A549 (cell line): ENCODE results near the gene BCAS4. TPM values are rescaled to one million over a fixed set of nuclear protein-coding genes. Genes with fewer than 3 reads are reported as not detected.

Experiments
- ATAC-seq, 2 experiments: fragments of 200-7000 bp in 1 of 2; fragments of >200 bp in 1 of 2; cut with Nextera tagmentation in 1 of 2; cut with Tn5 transposase in 1 of 2; 3 replicates each; pipeline versions ENCODE4 v1.8.0 to v1.9.1; 2018 to 2020; ENCODE audit warnings: mild to moderate bottlenecking in 1 of 2, moderate library complexity in 1 of 2
- CTCF ChIA-PET: fragments of 300-600 bp; sonication (Branson Sonifier 250); formaldehyde crosslinking; extraction: SDS; loops from one replicate; lab custom pipeline; 2021; ENCODE audit warnings: antibody characterized with exemption, inconsistent platforms; lab: Yijun Ruan, JAX
- POLR2A ChIA-PET: fragments of 350-600 bp; formaldehyde crosslinking; extraction: SDS; loops from one replicate; lab custom pipeline; 2021; ENCODE audit warnings: antibody characterized with exemption, inconsistent platforms; lab: Yijun Ruan, JAX
- DNase-seq, 2 experiments: peaks; one replicate each; pipeline versions ENCODE4 v3.0.0 to v3.0.0-alpha.2; 2011 to 2016; ENCODE audit warnings: low read depth in 1 of 2, low spot score in 1 of 2
- FAIRE-seq: peaks from 2 replicates; lab custom pipeline; 2011; peaks lifted over from hg19 to GRCh38; lab: Jason Lieb, UNC
- H3K27ac ChIP-seq, 2 experiments: fragments of >200 bp; sonication (Bioruptor Twin); formaldehyde crosslinking; 3 replicates each; pipeline ENCODE4 v1.5.1; 2016 to 2017
- H3K4me1 ChIP-seq: fragments of >200 bp; sonication (Bioruptor Twin); formaldehyde crosslinking; 3 replicates; pipeline ENCODE4 v1.6.1; 2016
- H3K4me2 ChIP-seq: fragments of >200 bp; sonication (Bioruptor Twin); formaldehyde crosslinking; 3 replicates; pipeline ENCODE4 v1.6.1; 2016
- H3K4me3 ChIP-seq: fragments of >200 bp; sonication (Bioruptor Twin); formaldehyde crosslinking; 3 replicates; pipeline ENCODE4 v1.5.1; 2016
- H3K9me3 ChIP-seq: fragments of >200 bp; sonication (Bioruptor Twin); formaldehyde crosslinking; 3 replicates; pipeline ENCODE4 v1.6.1; 2016
- BHLHE40 ChIP-seq: IDR thresholded peaks from 2 replicates; pipeline ENCODE4 v1.6.1; 2012; ENCODE audit warnings: low read depth, low read length, inconsistent platforms
- CBX8 ChIP-seq: fragments of 200-600 bp; sonication (generic); IDR thresholded peaks from 2 replicates; pipeline ENCODE4 v1.6.1; 2016
- CTCF ChIP-seq: fragments of >200 bp; sonication (Bioruptor Twin); formaldehyde crosslinking; IDR thresholded peaks from 3 replicates; pipeline ENCODE4 v1.5.1; 2016
- EP300 ChIP-seq, 2 experiments: fragments of >200 bp; sonication (Bioruptor Twin); formaldehyde crosslinking; IDR thresholded peaks; 2 replicates in 1 of 2; 3 replicates in 1 of 2; pipeline ENCODE4 v1.6.1; 2016 to 2017
- HDAC2 ChIP-seq: fragments of 200-600 bp; sonication (generic); IDR thresholded peaks from 2 replicates; pipeline ENCODE4 v1.6.1; 2016
- HMGXB4 ChIP-seq: fragments of 250-450 bp; sonication (Bioruptor Pico); IDR thresholded peaks from 2 replicates; pipeline ENCODE4 v1.5.0; 2021; ENCODE audit warnings: mild to moderate bottlenecking, moderate library complexity, borderline replicate concordance
- JUN ChIP-seq, 2 experiments: fragments of >200 bp; sonication (Bioruptor Twin); formaldehyde crosslinking; IDR thresholded peaks; 2 replicates in 1 of 2; 3 replicates in 1 of 2; pipeline ENCODE4 v1.6.1; 2016 to 2017
- KDM1A ChIP-seq: fragments of 200-600 bp; sonication (generic); IDR thresholded peaks from 2 replicates; pipeline ENCODE4 v1.6.1; 2016; ENCODE audit warnings: low read depth, mild to moderate bottlenecking
- MYC ChIP-seq: IDR thresholded peaks from 2 replicates; pipeline ENCODE4 v1.6.1; 2012; ENCODE audit warnings: mild to moderate bottlenecking, inconsistent platforms, low read length, improper control_type of control experiment, borderline replicate concordance
- NFE2L2 ChIP-seq: fragments of 150-350 bp; conservative IDR thresholded peaks from 2 replicates; pipeline ENCODE4 v1.6.1; 2014; ENCODE audit warnings: low read length
- PBX3 ChIP-seq: IDR thresholded peaks from 2 replicates; pipeline ENCODE4 v1.6.1; 2012
- RAD21 ChIP-seq, 2 experiments: fragments of >200 bp in 1 of 2; sonication (Bioruptor Twin) in 1 of 2; formaldehyde crosslinking in 1 of 2; IDR thresholded peaks in 1 of 2; conservative IDR thresholded peaks in 1 of 2; 2 replicates in 1 of 2; 3 replicates in 1 of 2; pipeline ENCODE4 v1.6.1; 2012 to 2018; ENCODE audit warnings: inconsistent platforms in 1 of 2
- RARB ChIP-seq: fragments of 250-450 bp; sonication (Bioruptor Pico); IDR thresholded peaks from 2 replicates; pipeline ENCODE4 v1.8.0; 2021; ENCODE audit warnings: mild to moderate bottlenecking, moderate library complexity
- RNF2 ChIP-seq: fragments of 200-600 bp; sonication (generic); IDR thresholded peaks from 2 replicates; pipeline ENCODE4 v1.6.1; 2016; ENCODE audit warnings: low read depth, mild to moderate bottlenecking, antibody characterized with exemption, moderate library complexity, borderline replicate concordance
- SREBF2 ChIP-seq: fragments of 450-650 bp; IDR thresholded peaks from 2 replicates; pipeline ENCODE4 v1.6.1; 2014; ENCODE audit warnings: mild to moderate bottlenecking, moderate library complexity
- TFCP2L1 ChIP-seq: fragments of 250-450 bp; sonication (Bioruptor Pico); IDR thresholded peaks from 2 replicates; pipeline ENCODE4 v1.5.0; 2021; ENCODE audit warnings: mild to moderate bottlenecking
- ZNF302 ChIP-seq: fragments of 250-450 bp; sonication (Bioruptor Pico); IDR thresholded peaks from 2 replicates; pipeline ENCODE4 v1.9.0; 2021; ENCODE audit warnings: inconsistent platforms, mild to moderate bottlenecking, moderate library complexity
- ZSCAN20 ChIP-seq: fragments of 250-450 bp; sonication (Bioruptor Pico); IDR thresholded peaks from 2 replicates; pipeline ENCODE4 v1.8.0; 2022; ENCODE audit warnings: mild to moderate bottlenecking, moderate library complexity
- WGBS: methylation state at CpG from one replicate; pipeline ENCODE4 v1.1.6; 2017; ENCODE audit errors: missing lambda C conversion rate; 5-methylcytosine and 5-hydroxymethylcytosine counted together
- polyA plus RNA-seq, 4 experiments: library from polyadenylated mRNA; depleted of rRNA in 3 of 4; stranded (reverse); fragments of >200 nt; fragmentation: RNase III in 1 of 4; extraction: RNeasy Plus Mini Kit Qiagen cat#74134 plus additional on column Dnase treatment in 1 of 4; gene quantifications; 2 replicates in 3 of 4; 3 replicates in 1 of 4; pipeline ENCODE4 v1.2.3, GENCODE V29; 2011 to 2017
- TF ChIP-seq, protein P1 (sequence below): fragments of 150-350 bp; IDR thresholded peaks from 2 replicates; pipeline ENCODE4 v1.6.1; 2014; ENCODE audit warnings: low read depth, mild to moderate bottlenecking, low read length
- TF ChIP-seq, protein P2 (sequence below): fragments of 450-650 bp; IDR thresholded peaks from 2 replicates; pipeline ENCODE4 v1.6.1; 2014; ENCODE audit warnings: antibody characterized with exemption
- TF ChIP-seq, protein P3 (sequence below): fragments of 200-600 bp; sonication (generic); IDR thresholded peaks from 2 replicates; pipeline ENCODE4 v1.6.1; 2016; ENCODE audit warnings: antibody characterized with exemption, mild to moderate bottlenecking, moderate library complexity

The BCAS4 gene
- polyA plus RNA-seq, 2 of the 4 experiments (the other 2 are of a cell fraction), result 16.9 to 48.4 TPM

DNA sequence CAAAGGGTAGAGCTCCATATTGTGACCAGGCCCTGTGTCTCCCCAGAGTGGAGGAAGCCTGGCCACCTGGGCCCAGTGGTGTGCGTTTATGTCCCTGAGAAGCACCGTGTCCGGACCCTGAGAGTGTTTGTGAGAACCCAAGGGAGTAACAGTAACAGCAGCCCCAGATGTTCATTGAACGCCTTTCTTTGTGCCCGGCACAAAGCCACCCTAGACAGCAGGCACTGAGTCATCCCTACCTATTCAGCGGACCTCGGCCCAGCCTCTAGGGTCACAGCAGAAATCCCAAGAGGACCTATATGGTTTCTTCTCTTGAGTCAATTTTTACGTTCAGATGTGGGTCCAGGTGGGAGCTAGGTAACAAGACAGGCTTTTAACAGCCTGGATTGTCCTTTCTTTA lies 24.5 kb downstream of the BCAS4 start:
- no peak overlapping the region for H3K4me3 ChIP-seq
- FAIRE-seq (no peak), ATAC-seq (no peak), DNase-seq (no peak)
- ChIA-PET CTCF (interaction anchor here (0.7 to 2.9 kb wide), 12 partner anchors 13 to 487 kb away, joined by 3 to 17 read pairs (median 5); partner anchors contain the start of genes ADNP and BCAS4), POLR2A (no interaction called here)
- H3K4me1 ChIP-seq, result peaks cover 12% of the 10 kb centered on the region
- 98% methylated on average over 8 of the region's 8 CpGs for WGBS
- TF ChIP-seq NFE2L2 (no peak), HDAC2 (no peak), RARB (CRISPR knock-in tag) (no peak), EP300 (IDR thresholded peaks at IDR 0.05) (no peak), KDM1A (no peak), CTCF (no peak), SREBF2 (no peak), JUN (IDR thresholded peaks at IDR 0.05) (no peak), ZNF302 (CRISPR knock-in tag) (no peak)
- no peak overlapping the region for H3K4me2 ChIP-seq
- no peaks in the 10 kb centered on the region for H3K9me3 ChIP-seq
- no peak overlapping the region for H3K27ac ChIP-seq

DNA sequence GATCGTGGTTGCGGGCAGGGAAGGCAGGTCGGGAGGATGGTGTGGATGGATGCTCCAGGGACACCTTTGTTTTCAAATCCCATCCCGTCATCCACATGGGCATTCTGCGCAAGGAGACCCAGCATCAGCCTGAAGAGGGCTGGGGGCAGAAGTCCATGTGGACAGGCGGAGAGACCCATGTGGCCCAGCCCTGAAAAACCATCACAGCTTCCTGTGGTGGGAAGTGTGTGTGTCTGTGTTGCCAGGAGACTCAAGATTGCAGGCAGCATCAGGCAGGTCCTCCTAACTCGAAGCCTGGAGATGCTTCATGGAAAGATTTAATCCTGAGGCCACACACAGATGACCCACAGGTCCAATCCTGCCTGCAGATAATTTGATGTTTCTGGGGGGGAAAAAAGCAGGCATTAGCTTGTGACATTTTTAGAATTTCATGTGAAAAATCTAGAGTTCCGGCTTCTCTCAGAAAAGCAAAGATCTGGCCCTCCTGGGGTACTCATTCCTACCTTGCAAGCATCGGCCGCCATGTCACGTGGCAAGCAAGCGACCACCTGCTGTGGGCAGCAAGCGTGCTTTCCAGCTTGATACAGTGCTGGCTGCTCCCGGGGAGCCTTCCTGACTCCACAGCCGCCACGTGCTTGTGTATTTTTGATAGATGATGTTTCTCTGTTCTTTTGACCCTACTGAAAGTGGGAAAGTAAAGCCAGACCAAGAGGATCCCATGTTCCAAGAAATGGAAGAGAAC lies 25.8 kb downstream of the BCAS4 start:
- H3K4me3 ChIP-seq, result no peak overlapping the region
- H3K9me3 ChIP-seq, result no peaks in the 10 kb centered on the region
- ATAC-seq (no peak), DNase-seq (no peak), FAIRE-seq (no peak)
- no peak overlapping the region for H3K27ac ChIP-seq
- peaks cover 8% of the 10 kb centered on the region for H3K4me1 ChIP-seq
- TF ChIP-seq, protein P1, sequence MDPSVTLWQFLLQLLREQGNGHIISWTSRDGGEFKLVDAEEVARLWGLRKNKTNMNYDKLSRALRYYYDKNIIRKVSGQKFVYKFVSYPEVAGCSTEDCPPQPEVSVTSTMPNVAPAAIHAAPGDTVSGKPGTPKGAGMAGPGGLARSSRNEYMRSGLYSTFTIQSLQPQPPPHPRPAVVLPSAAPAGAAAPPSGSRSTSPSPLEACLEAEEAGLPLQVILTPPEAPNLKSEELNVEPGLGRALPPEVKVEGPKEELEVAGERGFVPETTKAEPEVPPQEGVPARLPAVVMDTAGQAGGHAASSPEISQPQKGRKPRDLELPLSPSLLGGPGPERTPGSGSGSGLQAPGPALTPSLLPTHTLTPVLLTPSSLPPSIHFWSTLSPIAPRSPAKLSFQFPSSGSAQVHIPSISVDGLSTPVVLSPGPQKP, result no peak
- TF ChIP-seq CBX8 (no peak), ZSCAN20 (CRISPR knock-in tag) (no peak), ZNF302 (CRISPR knock-in tag) (no peak), HMGXB4 (no peak), BHLHE40 (no peak), MYC (no peak), TFCP2L1 (CRISPR knock-in tag) (no peak), RNF2 (no peak), RAD21 (conservative IDR thresholded peaks at IDR 0.05 in 1 of 2, IDR thresholded peaks at IDR 0.05 in 1 of 2) (no peak), CTCF (no peak), PBX3 (no peak)
- TF ChIP-seq, protein P2, sequence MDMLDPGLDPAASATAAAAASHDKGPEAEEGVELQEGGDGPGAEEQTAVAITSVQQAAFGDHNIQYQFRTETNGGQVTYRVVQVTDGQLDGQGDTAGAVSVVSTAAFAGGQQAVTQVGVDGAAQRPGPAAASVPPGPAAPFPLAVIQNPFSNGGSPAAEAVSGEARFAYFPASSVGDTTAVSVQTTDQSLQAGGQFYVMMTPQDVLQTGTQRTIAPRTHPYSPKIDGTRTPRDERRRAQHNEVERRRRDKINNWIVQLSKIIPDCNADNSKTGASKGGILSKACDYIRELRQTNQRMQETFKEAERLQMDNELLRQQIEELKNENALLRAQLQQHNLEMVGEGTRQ, result no peak
- TF ChIP-seq, protein P3, sequence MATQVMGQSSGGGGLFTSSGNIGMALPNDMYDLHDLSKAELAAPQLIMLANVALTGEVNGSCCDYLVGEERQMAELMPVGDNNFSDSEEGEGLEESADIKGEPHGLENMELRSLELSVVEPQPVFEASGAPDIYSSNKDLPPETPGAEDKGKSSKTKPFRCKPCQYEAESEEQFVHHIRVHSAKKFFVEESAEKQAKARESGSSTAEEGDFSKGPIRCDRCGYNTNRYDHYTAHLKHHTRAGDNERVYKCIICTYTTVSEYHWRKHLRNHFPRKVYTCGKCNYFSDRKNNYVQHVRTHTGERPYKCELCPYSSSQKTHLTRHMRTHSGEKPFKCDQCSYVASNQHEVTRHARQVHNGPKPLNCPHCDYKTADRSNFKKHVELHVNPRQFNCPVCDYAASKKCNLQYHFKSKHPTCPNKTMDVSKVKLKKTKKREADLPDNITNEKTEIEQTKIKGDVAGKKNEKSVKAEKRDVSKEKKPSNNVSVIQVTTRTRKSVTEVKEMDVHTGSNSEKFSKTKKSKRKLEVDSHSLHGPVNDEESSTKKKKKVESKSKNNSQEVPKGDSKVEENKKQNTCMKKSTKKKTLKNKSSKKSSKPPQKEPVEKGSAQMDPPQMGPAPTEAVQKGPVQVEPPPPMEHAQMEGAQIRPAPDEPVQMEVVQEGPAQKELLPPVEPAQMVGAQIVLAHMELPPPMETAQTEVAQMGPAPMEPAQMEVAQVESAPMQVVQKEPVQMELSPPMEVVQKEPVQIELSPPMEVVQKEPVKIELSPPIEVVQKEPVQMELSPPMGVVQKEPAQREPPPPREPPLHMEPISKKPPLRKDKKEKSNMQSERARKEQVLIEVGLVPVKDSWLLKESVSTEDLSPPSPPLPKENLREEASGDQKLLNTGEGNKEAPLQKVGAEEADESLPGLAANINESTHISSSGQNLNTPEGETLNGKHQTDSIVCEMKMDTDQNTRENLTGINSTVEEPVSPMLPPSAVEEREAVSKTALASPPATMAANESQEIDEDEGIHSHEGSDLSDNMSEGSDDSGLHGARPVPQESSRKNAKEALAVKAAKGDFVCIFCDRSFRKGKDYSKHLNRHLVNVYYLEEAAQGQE, result no peak
- WGBS, result 95% methylated on average over 16 of the region's 16 CpGs
- no peak overlapping the region for H3K4me2 ChIP-seq
- CTCF ChIA-PET, result interaction anchor here (1.3 to 2.3 kb wide), 3 partner anchors 26 to 110 kb away, joined by 3 to 10 read pairs (median 4); partner anchors contain the start of genes ADNP and BCAS4
- POLR2A ChIA-PET, result no interaction called here
